GM23338 (cell line): Measurements from ENCODE around the gene AKT1S1. TPM values are rescaled to one million over a fixed set of nuclear protein-coding genes. Genes with fewer than 3 reads are reported as not detected.

ENCODE experiments used
- ATAC-seq: fragments of 200-7000 bp; cut with Tn5 transposase; 3 replicates; pipeline ENCODE4 v1.9.1; 2020
- DNase-seq: peaks from one replicate; pipeline ENCODE4 v3.0.0-alpha.2; 2015; ENCODE audit warnings: low spot score
- H2AFZ ChIP-seq: fragments of 200-600 bp; sonication (generic); 2 replicates; pipeline ENCODE4 v1.8.0; 2016; ENCODE audit warnings: antibody characterized with exemption, mild to moderate bottlenecking, moderate library complexity
- H3F3A ChIP-seq: fragments of 200-600 bp; sonication (generic); replicated peaks from 2 replicates; pipeline ENCODE4 v1.8.0; 2017; ENCODE audit warnings: antibody characterized with exemption, mixed run types, low read depth
- H3K27ac ChIP-seq: fragments of 200-600 bp; sonication (generic); 2 replicates; pipeline ENCODE4 v1.6.1; 2016; ENCODE audit warnings: low read depth
- H3K27me3 ChIP-seq: fragments of 200-600 bp; sonication (generic); 2 replicates; pipeline ENCODE4 v1.8.0; 2016; ENCODE audit warnings: mild to moderate bottlenecking, mixed run types, moderate library complexity; ENCODE audit not compliant: insufficient read depth
- H3K36me3 ChIP-seq: fragments of 200-600 bp; sonication (generic); 2 replicates; pipeline ENCODE4 v1.8.0; 2016; ENCODE audit warnings: mild to moderate bottlenecking; ENCODE audit not compliant: insufficient read depth
- H3K4me1 ChIP-seq: fragments of 200-600 bp; sonication (generic); 2 replicates; pipeline ENCODE4 v1.8.0; 2016; ENCODE audit warnings: mild to moderate bottlenecking, moderate library complexity; ENCODE audit not compliant: insufficient read depth
- H3K4me2 ChIP-seq: fragments of 200-600 bp; sonication (generic); 2 replicates; pipeline ENCODE4 v1.7.1; 2017; ENCODE audit warnings: mixed run types
- H3K4me3 ChIP-seq: fragments of 200-600 bp; sonication (generic); 2 replicates; pipeline ENCODE4 v1.6.1; 2016; ENCODE audit warnings: mixed run types
- H3K79me2 ChIP-seq: fragments of 200-600 bp; sonication (generic); replicated peaks from 2 replicates; pipeline ENCODE4 v1.8.0; 2017; ENCODE audit warnings: mild to moderate bottlenecking; ENCODE audit not compliant: insufficient read depth
- H3K9me2 ChIP-seq: fragments of 200-600 bp; sonication (generic); 2 replicates; pipeline ENCODE4 v1.8.0; 2017; ENCODE audit not compliant: insufficient read depth
- H4K20me1 ChIP-seq: fragments of 200-600 bp; sonication (generic); replicated peaks from 2 replicates; pipeline ENCODE4 v1.8.0; 2017; ENCODE audit warnings: mild to moderate bottlenecking; ENCODE audit not compliant: insufficient read depth
- H3K27ac Mint-ChIP-seq: 2 replicates; pipeline ENCODE4 v1.8.0; 2020; ENCODE audit warnings: inconsistent platforms, mild to moderate bottlenecking, moderate library complexity, mixed read lengths
- H3K27me3 Mint-ChIP-seq: 3 replicates; pipeline ENCODE4 v1.8.0; 2022; ENCODE audit warnings: low read depth, mild to moderate bottlenecking, moderate library complexity, mixed read lengths, inconsistent platforms; ENCODE audit not compliant: insufficient read depth, poor library complexity
- H3K36me3 Mint-ChIP-seq: 3 replicates; pipeline ENCODE4 v1.8.0; 2021; ENCODE audit warnings: low read depth, mild to moderate bottlenecking, inconsistent platforms, moderate library complexity, mixed read lengths
- H3K4me1 Mint-ChIP-seq: 3 replicates; pipeline ENCODE4 v1.8.0; 2020; ENCODE audit warnings: mild to moderate bottlenecking, inconsistent platforms, mixed read lengths
- H3K4me3 Mint-ChIP-seq: 3 replicates; pipeline ENCODE4 v1.8.0; 2021; ENCODE audit warnings: moderate library complexity, mild to moderate bottlenecking, inconsistent platforms, mixed read lengths
- H3K9me3 Mint-ChIP-seq: 3 replicates; pipeline ENCODE4 v1.8.0; 2020; ENCODE audit warnings: moderate library complexity, mild to moderate bottlenecking, inconsistent platforms, mixed read lengths
- CREB1 ChIP-seq: fragments of 250-450 bp; sonication (Bioruptor Pico); IDR thresholded peaks from 2 replicates; pipeline ENCODE4 v1.5.0; 2020; ENCODE audit warnings: low read depth, mild to moderate bottlenecking, moderate library complexity
- CTCF ChIP-seq, 2 experiments: fragments of 200-600 bp in 1 of 2; sonication (generic) in 1 of 2; conservative IDR thresholded peaks; 2 replicates each; pipeline versions ENCODE4 v1.5.1 to v1.6.1; 2016 to 2017; ENCODE audit warnings: antibody characterized with exemption in 2 of 2, low read depth in 2 of 2, mild to moderate bottlenecking in 2 of 2, moderate library complexity in 1 of 2
- ETS1 ChIP-seq: IDR thresholded peaks from 2 replicates; pipeline ENCODE4 v1.6.1; 2016; ENCODE audit warnings: antibody characterized with exemption
- EZH2 ChIP-seq: fragments of 200-600 bp; sonication (generic); IDR thresholded peaks from one replicate; pipeline ENCODE4 v1.8.0; 2017; ENCODE audit warnings: antibody characterized with exemption, mild to moderate bottlenecking, low read depth; ENCODE audit not compliant: unreplicated experiment
- EZH2phosphoT487 ChIP-seq: fragments of 200-600 bp; sonication (generic); IDR thresholded peaks from one replicate; pipeline ENCODE4 v1.8.1; 2018; ENCODE audit warnings: antibody characterized with exemption; ENCODE audit not compliant: unreplicated experiment
- JUNB ChIP-seq: IDR thresholded peaks from one replicate; pipeline ENCODE4 v1.6.1; 2016; ENCODE audit warnings: antibody characterized with exemption; ENCODE audit not compliant: unreplicated experiment
- NANOG ChIP-seq: IDR thresholded peaks from 2 replicates; pipeline ENCODE4 v1.6.1; 2016; ENCODE audit warnings: antibody characterized with exemption, borderline replicate concordance
- POLR2AphosphoS5 ChIP-seq: IDR thresholded peaks from 2 replicates; pipeline ENCODE4 v1.6.1; 2016; ENCODE audit warnings: antibody characterized with exemption, low read depth
- REST ChIP-seq: IDR thresholded peaks from one replicate; pipeline ENCODE4 v1.6.1; 2018; ENCODE audit warnings: antibody characterized with exemption; ENCODE audit not compliant: unreplicated experiment
- STAT1 ChIP-seq: IDR thresholded peaks from one replicate; pipeline ENCODE4 v1.6.1; 2016; ENCODE audit warnings: antibody characterized with exemption; ENCODE audit not compliant: unreplicated experiment
- ZNF114 ChIP-seq: fragments of 250-450 bp; sonication (Bioruptor Pico); IDR thresholded peaks from 2 replicates; pipeline ENCODE4 v1.5.0; 2020; ENCODE audit warnings: mild to moderate bottlenecking, moderate library complexity
- ZNF331 ChIP-seq: fragments of 250-450 bp; sonication (Bioruptor Pico); IDR thresholded peaks from 2 replicates; pipeline ENCODE4 v1.5.0; 2020; ENCODE audit warnings: low read depth, mild to moderate bottlenecking, moderate library complexity
- ZNF462 ChIP-seq: fragments of 250-450 bp; sonication (Bioruptor Pico); IDR thresholded peaks from 2 replicates; pipeline ENCODE4 v1.5.0; 2020; ENCODE audit warnings: mild to moderate bottlenecking, moderate library complexity
- polyA plus RNA-seq: library from polyadenylated mRNA; unstranded; fragments of >200 nt; fragmentation: Nextera tagmentation; extraction: Ambion mirVana; gene quantifications from 2 replicates; pipeline ENCODE4 v1.2.1, GENCODE V29; 2016
- total RNA-seq: library from RNA; depleted of rRNA; stranded (reverse); fragments of >200 nt; shearing (Covaris generic); gene quantifications from 2 replicates; pipeline ENCODE4 v1.2.3, GENCODE V29; 2014

Gene AKT1S1
- total and polyA plus RNA-seq, 2 experiments from 2014 or later: 21.5 to 28.6 TPM

GRCh38 chr19:49904136-49904535, 27.0 kb upstream of the AKT1S1 start:
- no peak overlapping the region for H3K4me2 ChIP-seq

More at GRCh38 chr19:49904136-49904535, 27.0 kb upstream of the AKT1S1 start:
- DNase-seq (no peak), ATAC-seq (no peak)
- peaks cover 19% of the 10 kb centered on the region for H4K20me1 ChIP-seq
- H2AFZ ChIP-seq: no peak overlapping the region
- no peaks in the 10 kb centered on the region for H3K27me3 ChIP-seq
- Mint-ChIP-seq H3K36me3 (peaks cover 35% of the 10 kb centered on the region), H3K4me1 (peaks cover 19% of the 10 kb centered on the region), H3K9me3 (no peaks in the 10 kb centered on the region; the same call in 2 of the 3 replicates), H3K27me3 (peaks cover 15% of the 10 kb centered on the region), H3K27ac (no peak overlapping the region), H3K4me3 (no peak overlapping the region)
- H3F3A ChIP-seq: peaks cover 5% of the 10 kb centered on the region; the same call in 1 of the 2 replicates
- H3K9me2 ChIP-seq: no peaks in the 10 kb centered on the region
- peaks cover 3% of the 10 kb centered on the region; the same call in 1 of the 2 replicates for H3K36me3 ChIP-seq
- H3K79me2 ChIP-seq: no peaks in the 10 kb centered on the region
- H3K4me3 ChIP-seq: no peak overlapping the region
- TF ChIP-seq ETS1 (no peak), JUNB (no peak), POLR2AphosphoS5 (no peak), CREB1 (no peak), CTCF (conservative IDR thresholded peaks at IDR 0.05; ENCODE audit: low read depth in 2 of 2) (no peak), EZH2 (no peak), NANOG (no peak), STAT1 (no peak), REST (no peak), ZNF462 (CRISPR knock-in tag) (no peak), ZNF114 (CRISPR knock-in tag) (no peak), EZH2phosphoT487 (no peak), ZNF331 (no peak)
- no peak overlapping the region for H3K27ac ChIP-seq
- H3K4me1 ChIP-seq: peaks cover 10% of the 10 kb centered on the region
